Uterus (tissue), 4 donors: ENCODE results near the gene PPP2R5B. TPM values are rescaled to one million over a fixed set of nuclear protein-coding genes. Genes with fewer than 3 reads are reported as not detected.

Experiments
- DNase-seq, 2 donors: peaks; one replicate each; pipeline ENCODE4 v3.0.0-alpha.2; 2019 to 2020
- H3K27ac ChIP-seq, 2 donors: fragments of 200-600 bp; sonication (generic); 1 replicate in 1 of 2; 2 replicates in 1 of 2; pipeline ENCODE4 v1.5.1; 2016 to 2018
- H3K27me3 ChIP-seq, 2 donors: fragments of 200-600 bp; sonication (generic); one replicate each; pipeline ENCODE4 v1.5.1; 2018 to 2019; ENCODE audit warnings: control low read depth in 1 of 2
- H3K36me3 ChIP-seq, 2 donors: fragments of 200-600 bp; sonication (generic); one replicate each; pipeline ENCODE4 v1.5.1; 2019; ENCODE audit warnings: control low read depth in 1 of 2
- H3K4me1 ChIP-seq, 2 donors: fragments of 200-600 bp; sonication (generic); one replicate each; pipeline ENCODE4 v1.5.1; 2018 to 2019; ENCODE audit warnings: control low read depth in 1 of 2
- H3K4me3 ChIP-seq, 2 donors: fragments of 200-600 bp; sonication (generic); 1 replicate in 1 of 2; 2 replicates in 1 of 2; pipeline ENCODE4 v1.5.1; 2018 to 2019; ENCODE audit warnings: mild to moderate bottlenecking in 1 of 2
- H3K9me3 ChIP-seq, 2 donors: fragments of 200-600 bp; sonication (generic); one replicate each; pipeline ENCODE4 v1.5.1; 2019; ENCODE audit warnings: control low read depth in 1 of 2
- POLR2A ChIP-seq, 2 donors: fragments of 450-650 bp; IDR thresholded peaks; one replicate each; pipeline ENCODE4 v1.6.1; 2016; ENCODE audit warnings: antibody characterized with exemption in 2 of 2, mild to moderate bottlenecking in 1 of 2, moderate library complexity in 1 of 2
- intact Hi-C: fragments of 100-400 bp; cut with DNase I; formaldehyde crosslinking; loops from one replicate; pipeline ENCODE4 v1.15.1; 2023; ENCODE audit warnings: low total_unique reads
- total RNA-seq, 4 donors: library from RNA; depleted of rRNA in 3 of 4; stranded (reverse); fragments of >200 nt in 3 of 4; gene quantifications; one replicate each; pipeline versions ENCODE4 v1.1.0 to v1.2.4, GENCODE V29; 2014 to 2023
- TF ChIP-seq, protein P1 (sequence below), 4 experiments: fragments of 200-600 bp in 2 of 4; fragments of 450-650 bp in 2 of 4; sonication (generic) in 2 of 4; IDR thresholded peaks; one replicate each; pipeline ENCODE4 v1.5.1; 2016 to 2019; ENCODE audit warnings: antibody characterized with exemption in 4 of 4, mild to moderate bottlenecking in 2 of 4, moderate library complexity in 1 of 4
- donor health status: DM: yes; HTN: yes; CAD: no.

Gene PPP2R5B
- total RNA-seq, 4 donors from 2014 or later = 6.7 to 23.4 (median 13.0) TPM

DNA sequence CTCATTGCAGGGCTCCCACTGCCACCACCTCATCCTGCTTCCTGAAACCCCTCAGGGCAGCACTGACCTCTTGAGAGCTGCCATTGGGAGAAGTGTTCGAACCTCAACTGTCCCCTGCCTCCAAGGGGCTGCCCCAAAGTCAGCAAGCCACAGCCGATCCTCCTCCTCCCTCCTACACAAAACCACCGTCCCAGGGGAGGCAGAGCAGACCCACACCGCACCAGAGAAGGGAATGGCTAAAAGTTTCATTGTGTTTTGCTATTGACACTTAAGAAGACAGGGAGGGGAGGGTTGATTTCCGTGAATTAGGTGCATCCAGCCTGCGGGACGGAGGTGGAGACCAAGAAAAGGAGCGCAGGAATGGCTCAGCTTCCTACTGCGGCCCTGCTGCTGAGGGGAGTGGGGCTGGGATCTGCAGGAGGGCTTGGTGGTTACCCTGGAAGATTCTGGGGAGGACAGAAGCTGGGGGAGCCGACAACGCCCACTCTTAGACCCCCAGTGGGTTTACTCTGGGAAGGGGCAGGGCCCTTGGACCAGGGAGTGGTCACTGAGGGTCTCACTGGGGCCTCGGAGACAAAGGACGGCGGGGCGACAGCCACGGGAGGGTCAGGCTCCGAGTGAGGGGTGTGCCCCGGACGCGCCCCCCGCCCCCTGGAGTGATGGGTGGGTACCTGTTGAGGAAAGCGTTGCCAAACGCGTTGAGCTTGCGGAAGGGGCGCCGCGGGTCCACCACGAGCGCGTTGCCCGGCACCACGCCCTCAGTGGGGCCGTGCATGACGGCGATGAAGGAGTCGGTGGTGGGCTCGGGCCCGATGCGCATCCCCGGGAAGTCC is 46.9 kb upstream of the PPP2R5B start:
- H3K4me1 ChIP-seq = no peaks in the 10 kb centered on the region
- peak overlapping the region; percentile 76 to 80 for H3K27ac ChIP-seq
- no peaks in the 10 kb centered on the region for H3K27me3 ChIP-seq
- H3K36me3 ChIP-seq = no peaks in the 10 kb centered on the region
- peak overlapping the region; percentile 68 to 95 for H3K4me3 ChIP-seq
- TF ChIP-seq, protein P1, sequence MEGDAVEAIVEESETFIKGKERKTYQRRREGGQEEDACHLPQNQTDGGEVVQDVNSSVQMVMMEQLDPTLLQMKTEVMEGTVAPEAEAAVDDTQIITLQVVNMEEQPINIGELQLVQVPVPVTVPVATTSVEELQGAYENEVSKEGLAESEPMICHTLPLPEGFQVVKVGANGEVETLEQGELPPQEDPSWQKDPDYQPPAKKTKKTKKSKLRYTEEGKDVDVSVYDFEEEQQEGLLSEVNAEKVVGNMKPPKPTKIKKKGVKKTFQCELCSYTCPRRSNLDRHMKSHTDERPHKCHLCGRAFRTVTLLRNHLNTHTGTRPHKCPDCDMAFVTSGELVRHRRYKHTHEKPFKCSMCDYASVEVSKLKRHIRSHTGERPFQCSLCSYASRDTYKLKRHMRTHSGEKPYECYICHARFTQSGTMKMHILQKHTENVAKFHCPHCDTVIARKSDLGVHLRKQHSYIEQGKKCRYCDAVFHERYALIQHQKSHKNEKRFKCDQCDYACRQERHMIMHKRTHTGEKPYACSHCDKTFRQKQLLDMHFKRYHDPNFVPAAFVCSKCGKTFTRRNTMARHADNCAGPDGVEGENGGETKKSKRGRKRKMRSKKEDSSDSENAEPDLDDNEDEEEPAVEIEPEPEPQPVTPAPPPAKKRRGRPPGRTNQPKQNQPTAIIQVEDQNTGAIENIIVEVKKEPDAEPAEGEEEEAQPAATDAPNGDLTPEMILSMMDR (IDR thresholded peaks at IDR 0.05) = no peak
- TF ChIP-seq POLR2A (IDR thresholded peaks at IDR 0.05) = no peak
- no peak for DNase-seq
- intact Hi-C loops = no loop called here
- H3K9me3 ChIP-seq = no peaks in the 10 kb centered on the region

DNA sequence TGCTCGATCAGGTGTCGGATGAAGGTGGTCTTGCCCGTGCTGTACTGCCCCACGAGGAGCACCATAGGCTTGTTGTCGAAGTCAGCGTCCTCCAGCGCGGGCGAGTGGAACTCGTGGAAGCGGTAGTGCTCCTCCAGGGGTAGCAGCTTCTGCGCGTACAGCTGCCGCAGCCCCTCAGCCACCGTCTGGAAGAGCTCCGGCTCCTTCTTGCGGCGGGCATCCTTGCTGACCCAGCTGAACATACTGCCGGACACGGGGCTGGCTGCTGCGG is 46.3 kb upstream of the PPP2R5B start:
- Histone ChIP-seq H3K27ac (peak overlapping the region; percentile 76 to 80), H3K9me3 (no peaks in the 10 kb centered on the region), H3K27me3 (no peaks in the 10 kb centered on the region), H3K4me1 (no peaks in the 10 kb centered on the region), H3K36me3 (no peaks in the 10 kb centered on the region), H3K4me3 (peak overlapping the region; percentile 68 to 95)
- no peak for TF ChIP-seq POLR2A (IDR thresholded peaks at IDR 0.05)
- TF ChIP-seq, protein P1 (IDR thresholded peaks at IDR 0.05) = no peak
- DNase-seq = no peak
- intact Hi-C loops = no loop called here

DNA sequence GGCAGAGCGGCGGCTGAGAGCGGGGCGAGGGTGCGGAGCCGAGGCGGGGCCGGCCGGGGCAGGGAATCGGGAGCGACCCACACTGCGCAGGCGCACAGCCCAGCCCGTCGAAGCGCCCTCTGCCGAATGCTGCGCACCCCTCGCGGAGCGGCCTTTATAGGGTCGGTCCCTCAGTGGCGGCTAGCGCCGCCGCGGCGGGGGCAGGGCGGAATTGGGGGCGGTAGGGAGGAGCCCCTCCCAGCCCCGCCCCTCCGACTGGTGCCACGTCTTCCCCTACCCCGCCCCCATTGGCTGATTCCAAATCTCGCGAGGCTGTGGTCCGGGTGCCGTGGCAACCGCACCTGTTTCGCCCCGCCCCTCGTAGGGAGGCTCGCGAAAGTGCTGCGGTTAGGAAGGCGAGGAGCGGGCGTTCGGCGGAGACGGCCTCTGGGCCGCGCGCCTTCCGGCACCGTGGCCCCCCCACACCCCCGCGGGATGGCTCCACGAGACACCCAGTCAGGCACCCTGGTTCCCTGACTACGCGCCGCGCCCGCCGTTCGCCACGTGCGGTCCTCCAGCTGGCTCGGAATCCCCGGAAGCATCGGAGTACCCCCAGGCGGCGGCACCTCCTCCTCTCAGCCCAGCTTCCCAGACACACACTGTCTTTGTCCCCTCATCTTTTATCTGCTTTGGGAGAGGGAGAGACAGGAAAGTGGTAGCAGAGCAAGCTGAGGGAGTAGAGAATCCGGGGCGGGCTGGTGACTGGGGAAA is 45.8 kb upstream of the PPP2R5B start, which contains the start of gene EHD1:
TSS of gene EHD1 (minus strand) at position 128 of the 750 bp plus-strand sequence. CDS start 157 bp downstream, outside the sequence.
- DNase-seq = peak; percentile 99
- intact Hi-C loops = no loop called here
- Histone ChIP-seq H3K4me1 (no peaks in the 10 kb centered on the region), H3K4me3 (peak within 1 kb of the TSS; percentile 69 to 95), H3K9me3 (no peaks in the 10 kb centered on the region), H3K27ac (peak within 1 kb of the TSS; percentile 81 to 90), H3K36me3 (no peaks in the 10 kb centered on the region), H3K27me3 (no peaks in the 10 kb centered on the region)
- peak; percentile 100 for TF ChIP-seq POLR2A (IDR thresholded peaks at IDR 0.05)
- TF ChIP-seq, protein P1 (IDR thresholded peaks at IDR 0.05) = peak; percentile 44 to 72 (median 56)

- H3K27me3 ChIP-seq = no peaks in the 10 kb centered on the region
- TF ChIP-seq POLR2A (IDR thresholded peaks at IDR 0.05) = no peak
- TF ChIP-seq, protein P1 (IDR thresholded peaks at IDR 0.05) = no peak
- no peaks in the 10 kb centered on the region for H3K4me1 ChIP-seq
- intact Hi-C loops = no loop called here
- H3K4me3 ChIP-seq = peak overlapping the region; percentile 69 to 95
- DNase-seq = no peak
- H3K36me3 ChIP-seq = no peaks in the 10 kb centered on the region
- H3K27ac ChIP-seq = peak overlapping the region; percentile 81 to 90
- H3K9me3 ChIP-seq = no peaks in the 10 kb centered on the region
Measured at GRCh38 chr11:64879244-64879900, 45.1 kb upstream of the PPP2R5B start.
